H1 (cell line): Measurements from ENCODE around the gene LILRB2. TPM values are rescaled to one million over a fixed set of nuclear protein-coding genes. Genes with fewer than 3 reads are reported as not detected.

Experiments used
- CTCF ChIA-PET: fragments of 300-600 bp; sonication (Branson Sonifier 250); formaldehyde crosslinking; loops from one replicate; lab custom pipeline; 2021; ENCODE audit not compliant: partially characterized antibody; lab: Charles Lee
- POLR2A ChIA-PET: fragments of 300-600 bp; sonication (Branson Sonifier 250); formaldehyde crosslinking; loops from one replicate; lab custom pipeline; 2021; ENCODE audit warnings: inconsistent platforms; ENCODE audit not compliant: partially characterized antibody; lab: Charles Lee
- DNase-seq, 2 experiments: peaks; one replicate each; pipeline versions ENCODE4 v3.0.0 to v3.0.0-alpha.2; 2010 to 2022; ENCODE audit warnings: low spot score in 2 of 2, low read depth in 1 of 2, mixed read lengths in 1 of 2
- FAIRE-seq: peaks from 2 replicates; lab custom pipeline; 2011; peaks lifted over from hg19 to GRCh38; lab: Jason Lieb, UNC
- H2AFZ ChIP-seq: 2 replicates; pipeline ENCODE4 v1.8.1; 2012; ENCODE audit warnings: low read length, inconsistent platforms
- H2AK5ac ChIP-seq: 2 replicates; pipeline ENCODE4 v1.6.1; 2013; ENCODE audit warnings: low read depth, low read length
- H2BK120ac ChIP-seq: replicated peaks from 2 replicates; pipeline ENCODE3; 2013; ENCODE audit warnings: low read depth, low read length, inconsistent platforms
- H2BK12ac ChIP-seq: 2 replicates; pipeline ENCODE4 v1.6.1; 2013; ENCODE audit warnings: low read depth, low read length
- H2BK15ac ChIP-seq: 2 replicates; pipeline ENCODE4 v1.6.1; 2013; ENCODE audit warnings: low read length
- H2BK20ac ChIP-seq: 2 replicates; pipeline ENCODE4 v1.6.1; 2013; ENCODE audit warnings: low read length
- H2BK5ac ChIP-seq: 2 replicates; pipeline ENCODE4 v1.6.1; 2013; ENCODE audit warnings: low read depth, low read length
- H3K14ac ChIP-seq: 2 replicates; pipeline ENCODE4 v1.6.1; 2013; ENCODE audit warnings: inconsistent platforms; ENCODE audit not compliant: insufficient read length
- H3K18ac ChIP-seq: 2 replicates; pipeline ENCODE4 v1.6.1; 2013; ENCODE audit warnings: low read length; ENCODE audit errors: extremely low read depth
- H3K23ac ChIP-seq: 2 replicates; pipeline ENCODE4 v1.6.1; 2013; ENCODE audit warnings: inconsistent platforms; ENCODE audit not compliant: insufficient read length
- H3K23me2 ChIP-seq: 2 replicates; pipeline ENCODE4 v1.6.1; 2013; ENCODE audit warnings: low read depth, low read length
- H3K27ac ChIP-seq: 2 replicates; pipeline ENCODE4 v1.6.1; 2011; ENCODE audit warnings: low read depth, low read length, inconsistent platforms
- H3K27me3 ChIP-seq, 4 experiments: replicated peaks in 1 of 4; 1 replicate in 1 of 4; 2 replicates in 3 of 4; pipeline versions ENCODE4 v1.6.1 to v1.8.1; 2011 to 2013; ENCODE audit warnings: low read length in 3 of 4, mild to moderate bottlenecking in 3 of 4, inconsistent platforms in 2 of 4, mixed read lengths in 2 of 4, moderate library complexity in 1 of 4; ENCODE audit not compliant: control insufficient read depth in 3 of 4, insufficient read depth in 3 of 4; ENCODE audit errors: extremely low read depth in 1 of 4
- H3K36me3 ChIP-seq, 4 experiments: 2 replicates each; pipeline versions ENCODE4 v1.6.1 to v1.8.1; 2011 to 2013; ENCODE audit warnings: mild to moderate bottlenecking in 4 of 4, low read length in 3 of 4, moderate library complexity in 2 of 4, control low read depth in 1 of 4, inconsistent platforms in 1 of 4; ENCODE audit not compliant: insufficient read depth in 4 of 4, control insufficient read depth in 2 of 4
- H3K4ac ChIP-seq: replicated peaks from 2 replicates; pipeline ENCODE3; 2013; ENCODE audit warnings: low read length, low read depth, mixed read lengths, inconsistent platforms; ENCODE audit not compliant: insufficient read length
- H3K4me1 ChIP-seq, 4 experiments: replicated peaks in 1 of 4; 1 replicate in 1 of 4; 2 replicates in 3 of 4; pipeline versions ENCODE4 v1.6.1 to v1.8.1; 2011 to 2013; ENCODE audit warnings: low read length in 3 of 4, inconsistent platforms in 2 of 4, mixed read lengths in 1 of 4; ENCODE audit not compliant: insufficient read depth in 4 of 4, control insufficient read depth in 3 of 4
- H3K4me2 ChIP-seq, 2 experiments: 2 replicates each; pipeline versions ENCODE4 v1.6.1 to v1.8.1; 2011 to 2013; ENCODE audit warnings: low read depth in 2 of 2, low read length in 2 of 2, control low read depth in 1 of 2, inconsistent platforms in 1 of 2, mild to moderate bottlenecking in 1 of 2; ENCODE audit not compliant: insufficient read depth in 1 of 2
- H3K4me3 ChIP-seq, 4 experiments: fragments of 200-600, 300-600 bp in 1 of 4; sonication (generic), shearing (Covaris generic), sonication (Bioruptor Twin) in 1 of 4; 2 replicates each; pipeline versions ENCODE4 v1.5.1 to v1.8.1; 2011 to 2016; ENCODE audit warnings: low read length in 4 of 4, low read depth in 3 of 4, control low read depth in 2 of 4, inconsistent platforms in 2 of 4, mild to moderate bottlenecking in 2 of 4, mixed read lengths in 1 of 4, moderate library complexity in 1 of 4; ENCODE audit not compliant: insufficient read depth in 2 of 4; ENCODE audit errors: extremely low read depth in 1 of 4
- H3K56ac ChIP-seq: replicated peaks from 2 replicates; pipeline ENCODE3; 2013; ENCODE audit warnings: low read depth, mild to moderate bottlenecking, mixed read lengths, low read length, inconsistent platforms; ENCODE audit not compliant: insufficient read length
- H3K79me1 ChIP-seq: 2 replicates; pipeline ENCODE4 v1.6.1; 2013; ENCODE audit warnings: low read depth, low read length, control low read depth
- H3K79me2 ChIP-seq, 2 experiments: 2 replicates each; pipeline versions ENCODE4 v1.6.1 to v1.8.1; 2012 to 2013; ENCODE audit warnings: low read length in 2 of 2, mild to moderate bottlenecking in 2 of 2, inconsistent platforms in 1 of 2; ENCODE audit not compliant: insufficient read depth in 2 of 2, control insufficient read depth in 1 of 2
- H3K9ac ChIP-seq, 4 experiments: replicated peaks in 1 of 4; 1 replicate in 1 of 4; 2 replicates in 3 of 4; pipeline versions ENCODE4 v1.6.1 to v1.8.1; 2011 to 2013; ENCODE audit warnings: low read depth in 3 of 4, low read length in 3 of 4, control low read depth in 2 of 4, mild to moderate bottlenecking in 2 of 4, moderate library complexity in 2 of 4, inconsistent platforms in 1 of 4; ENCODE audit errors: extremely low read depth in 1 of 4
- H3K9me3 ChIP-seq, 2 experiments: 2 replicates each; pipeline versions ENCODE4 v1.6.1 to v1.8.1; 2012 to 2013; ENCODE audit warnings: mild to moderate bottlenecking in 2 of 2, moderate library complexity in 2 of 2, control low read depth in 1 of 2, inconsistent platforms in 1 of 2, low read depth in 1 of 2, low read length in 1 of 2, mixed read lengths in 1 of 2; ENCODE audit not compliant: insufficient read depth in 2 of 2
- H4K20me1 ChIP-seq, 2 experiments: replicated peaks in 1 of 2; 2 replicates each; pipeline versions ENCODE3 to v1.8.1; 2011 to 2013; ENCODE audit warnings: inconsistent platforms in 2 of 2, low read length in 2 of 2, mild to moderate bottlenecking in 1 of 2; ENCODE audit not compliant: insufficient read depth in 2 of 2, control insufficient read depth in 1 of 2
- H4K5ac ChIP-seq: 2 replicates; pipeline ENCODE4 v1.6.1; 2013; ENCODE audit warnings: low read length, low read depth, mixed read lengths, inconsistent platforms; ENCODE audit not compliant: insufficient read length
- H4K8ac ChIP-seq: 2 replicates; pipeline ENCODE4 v1.8.0; 2013; ENCODE audit warnings: mild to moderate bottlenecking, moderate library complexity, low read length, inconsistent platforms; ENCODE audit not compliant: insufficient read depth; ENCODE audit errors: extremely low read depth
- H4K91ac ChIP-seq: replicated peaks from 2 replicates; pipeline ENCODE3; 2013; ENCODE audit warnings: low read length, mixed read lengths, inconsistent platforms; ENCODE audit not compliant: insufficient read length
- ASH2L ChIP-seq: fragments of 200-600, 300-600 bp; sonication (generic); IDR thresholded peaks from one replicate; pipeline ENCODE4 v1.7.1; 2017; ENCODE audit warnings: low read length
- BACH1 ChIP-seq: IDR thresholded peaks from 2 replicates; pipeline ENCODE4 v1.6.1; 2012; ENCODE audit warnings: low read length, improper control_type of control experiment
- CBX5 ChIP-seq: fragments of 300-800, 300-1000 bp; sonication (generic); IDR thresholded peaks from 2 replicates; pipeline ENCODE4 v1.7.1; 2016; ENCODE audit warnings: antibody characterized with exemption, low read length, low read depth
- EGR1 ChIP-seq: IDR thresholded peaks from 2 replicates; pipeline ENCODE4 v1.6.1; 2011; ENCODE audit warnings: low read depth, low read length, borderline replicate concordance
- NRF1 ChIP-seq: IDR thresholded peaks from 2 replicates; pipeline ENCODE4 v1.6.1; 2011; ENCODE audit warnings: mild to moderate bottlenecking, low read depth, low read length, improper control_type of control experiment
- POLR2AphosphoS5 ChIP-seq: IDR thresholded peaks from 2 replicates; pipeline ENCODE4 v1.6.1; 2011; ENCODE audit warnings: low read depth, low read length
- SP1 ChIP-seq: IDR thresholded peaks from 2 replicates; pipeline ENCODE4 v1.6.1; 2011; ENCODE audit warnings: low read depth, low read length
- TAF7 ChIP-seq: optimal IDR thresholded peaks from 2 replicates; pipeline ENCODE3; 2011; ENCODE audit warnings: low read depth, mild to moderate bottlenecking, inconsistent platforms, low read length, moderate library complexity, borderline replicate concordance
- WGBS, 2 experiments: shearing (Covaris generic) in 1 of 2; methylation state at CpG; one replicate each; pipeline versions ENCODE4 v1.1.6 to v1.1.7; 2013 to 2015; ENCODE audit warnings: low lambda C conversion rate in 2 of 2, mixed read lengths in 2 of 2, inconsistent platforms in 1 of 2, low coverage in 1 of 2, missing lambda C conversion rate in 1 of 2; ENCODE audit not compliant: insufficient replicate concordance in 2 of 2, insufficient coverage in 1 of 2, insufficient read length in 1 of 2; ENCODE audit errors: extremely low coverage in 1 of 2, missing lambda C conversion rate in 1 of 2; 5-methylcytosine and 5-hydroxymethylcytosine counted together
- polyA plus RNA-seq, 7 experiments: library from polyadenylated mRNA; depleted of rRNA in 3 of 7; stranded (reverse) in 5 of 7; unstranded in 2 of 7; fragments of >200 nt in 5 of 7; fragments of 200-250 nt in 2 of 7; gene quantifications; 1 replicate in 5 of 7; 2 replicates in 1 of 7; 4 replicates in 1 of 7; pipeline versions ENCODE4 v1.2.1 to v1.2.3, GENCODE V29; 2011 to 2013; ENCODE audit warnings: missing spikeins in 2 of 7, mixed read lengths in 2 of 7
- total RNA-seq: library from RNA; stranded (reverse); fragmentation: NEBNext Ultra II Directional; extraction: Animal tissue kit (Norgen Biotek cat#: 25700); gene quantifications from 2 replicates; pipeline ENCODE4 v1.2.1, GENCODE V29; 2021
- TF ChIP-seq, protein P1 (sequence below): IDR thresholded peaks from 2 replicates; pipeline ENCODE4 v1.6.1; 2011; ENCODE audit warnings: low read depth, mild to moderate bottlenecking, low read length; ENCODE audit not compliant: insufficient read depth
- TF ChIP-seq, protein P2 (sequence below): IDR thresholded peaks from 2 replicates; pipeline ENCODE4 v1.6.1; 2012; ENCODE audit warnings: inconsistent platforms

Gene LILRB2
- total and polyA plus RNA-seq, 2 of the 8 experiments (the other 6 are each of a cell fraction or from before 2014, with no cell fraction given): not detected

DNA sequence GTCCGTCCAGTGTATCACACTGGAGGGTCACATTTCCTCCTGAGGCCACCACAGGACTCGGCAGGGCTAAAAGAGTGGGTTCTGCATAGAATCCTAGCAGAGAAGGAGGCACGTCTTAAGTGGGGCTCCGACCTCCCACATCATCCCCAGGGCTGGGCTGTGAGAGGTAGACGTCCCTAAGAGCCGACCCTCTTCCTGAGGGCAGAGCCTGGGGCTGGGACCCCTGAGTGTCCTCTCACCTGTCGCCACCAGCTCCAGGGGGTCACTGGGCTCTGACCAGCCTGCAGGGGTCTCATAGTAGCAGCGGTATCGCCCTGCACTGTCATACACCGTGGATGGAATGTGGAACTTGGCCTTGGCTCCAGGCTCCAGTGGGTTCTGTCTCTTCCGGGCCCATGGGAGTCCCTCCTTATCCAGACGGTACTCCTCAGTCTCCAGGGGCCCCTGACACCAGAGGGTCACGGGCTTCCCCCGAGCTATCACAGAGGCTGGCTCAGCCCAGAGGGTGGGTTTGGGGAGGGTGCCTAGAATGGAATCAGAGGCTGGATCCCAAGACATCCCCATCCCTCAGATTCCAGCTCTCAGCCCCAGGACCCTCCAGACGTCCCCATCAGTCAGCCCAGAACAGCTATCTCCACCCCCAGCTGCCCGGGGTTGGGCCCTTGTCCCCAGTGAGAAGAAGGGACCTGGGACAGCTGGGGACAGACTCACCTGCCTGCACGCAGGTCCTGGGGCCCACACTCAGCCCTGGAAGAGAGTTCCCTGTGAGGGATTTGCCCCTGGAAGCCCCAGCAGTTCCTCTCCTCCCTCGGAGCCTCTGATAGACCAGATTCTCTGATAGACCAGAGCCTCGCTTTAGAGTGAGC, 24.4 kb downstream of the LILRB2 start:
- no peak overlapping the region for H3K18ac ChIP-seq
- H2AK5ac ChIP-seq: peak overlapping the region; percentile 53; the same call in 1 of the 2 replicates
- H3K4me2 ChIP-seq: no peak overlapping the region
- no peak overlapping the region for H4K5ac ChIP-seq
- 89% methylated on average over 19 of the region's 19 CpGs; no CpG with 5 or more reads in 1 of the 2 experiments for WGBS, 2 experiments
- no peak overlapping the region for H3K9ac ChIP-seq
- H3K79me2 ChIP-seq: no peaks in the 10 kb centered on the region
- 0 out of 2 replicates have a peak overlapping the region, but pooled peaks have one; percentile 19 for H2BK12ac ChIP-seq
- H2BK120ac ChIP-seq: no peak overlapping the region
- H4K91ac ChIP-seq: no peak overlapping the region
- no peaks in the 10 kb centered on the region for H4K20me1 ChIP-seq
- 0 out of 2 replicates have a peak overlapping the region, but pooled peaks have one; percentile 13 for H2BK15ac ChIP-seq
- ChIA-PET CTCF (interaction anchor here (0.9 to 2.7 kb wide), 6 partner anchors 10 to 99 kb away, joined by 3 to 35 read pairs (median 4); no protein-coding TSS in a partner anchor), POLR2A (interaction anchor here (1.0 to 2.3 kb wide), 6 partner anchors 10 to 60 kb away, joined by 3 to 11 read pairs (median 8); no protein-coding TSS in a partner anchor)
- no peak overlapping the region for H3K14ac ChIP-seq
- H3K23me2 ChIP-seq: no peaks in the 10 kb centered on the region
- no peaks in the 10 kb centered on the region for H3K79me1 ChIP-seq
- H3K4ac ChIP-seq: no peak overlapping the region
- H3K23ac ChIP-seq: no peak overlapping the region
- no peaks in the 10 kb centered on the region for H3K36me3 ChIP-seq
- no peak overlapping the region for H2BK5ac ChIP-seq
- no peak overlapping the region for H3K27ac ChIP-seq
- peaks cover 0 to 13% (median 1%) of the 10 kb centered on the region in 4 experiments; a peak in 4 of 7 replicates for H3K4me1 ChIP-seq
- H3K9me3 ChIP-seq: no peaks in the 10 kb centered on the region
- H3K4me3 ChIP-seq: no peak overlapping the region
- no peak overlapping the region for H4K8ac ChIP-seq
- DNase-seq (peak in 1 of 2 experiments; percentile 39), FAIRE-seq (no peak)
- H3K27me3 ChIP-seq: no peaks in the 10 kb centered on the region; a peak in 2 of 7 replicates
- no peak overlapping the region for H3K56ac ChIP-seq
- no peak overlapping the region for H2AFZ ChIP-seq
- no peak overlapping the region for H2BK20ac ChIP-seq
- TF ChIP-seq ASH2L (no peak), SP1 (no peak), TAF7 (no peak), CBX5 (no peak), EGR1 (no peak), BACH1 (no peak), NRF1 (no peak), POLR2AphosphoS5 (no peak)
- TF ChIP-seq, protein P1, sequence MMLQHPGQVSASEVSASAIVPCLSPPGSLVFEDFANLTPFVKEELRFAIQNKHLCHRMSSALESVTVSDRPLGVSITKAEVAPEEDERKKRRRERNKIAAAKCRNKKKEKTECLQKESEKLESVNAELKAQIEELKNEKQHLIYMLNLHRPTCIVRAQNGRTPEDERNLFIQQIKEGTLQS: no peak
- TF ChIP-seq, protein P2, sequence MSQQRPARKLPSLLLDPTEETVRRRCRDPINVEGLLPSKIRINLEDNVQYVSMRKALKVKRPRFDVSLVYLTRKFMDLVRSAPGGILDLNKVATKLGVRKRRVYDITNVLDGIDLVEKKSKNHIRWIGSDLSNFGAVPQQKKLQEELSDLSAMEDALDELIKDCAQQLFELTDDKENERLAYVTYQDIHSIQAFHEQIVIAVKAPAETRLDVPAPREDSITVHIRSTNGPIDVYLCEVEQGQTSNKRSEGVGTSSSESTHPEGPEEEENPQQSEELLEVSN: no peak
